ENCODE results near the gene GSTO2.
A peak's percentile ranks its signal among the peaks of the same experiment; 100 is the strongest.

GSTO2 gene

DNA sequence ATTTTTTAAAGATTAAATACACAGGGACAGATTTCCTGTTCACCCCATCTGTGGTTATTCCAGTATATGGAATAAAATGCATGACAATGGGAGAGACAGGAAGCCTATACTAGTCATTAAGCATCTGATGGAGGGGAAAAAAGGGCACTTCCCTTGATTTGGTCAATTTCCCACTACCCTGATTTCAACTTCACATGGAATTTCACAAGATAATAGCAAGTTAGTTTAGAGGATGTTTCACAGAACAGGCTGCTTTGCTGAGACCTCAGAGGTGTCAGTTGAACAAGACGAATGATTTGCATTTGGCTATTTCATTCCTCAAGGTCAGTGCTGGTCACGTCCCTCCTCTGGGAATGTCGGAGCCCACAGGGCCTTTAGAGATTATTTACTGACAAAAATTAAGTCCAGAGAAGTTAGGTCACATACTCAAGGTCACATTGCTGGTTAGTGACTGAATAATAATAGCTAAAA lies 74.0 kb downstream of the GSTO2 start:
- DNase-seq, result no peak

- no peak for DNase-seq
These were observed 75.2 kb downstream of the GSTO2 start for GRCh38 chr10:104344219-104344618.

DNA sequence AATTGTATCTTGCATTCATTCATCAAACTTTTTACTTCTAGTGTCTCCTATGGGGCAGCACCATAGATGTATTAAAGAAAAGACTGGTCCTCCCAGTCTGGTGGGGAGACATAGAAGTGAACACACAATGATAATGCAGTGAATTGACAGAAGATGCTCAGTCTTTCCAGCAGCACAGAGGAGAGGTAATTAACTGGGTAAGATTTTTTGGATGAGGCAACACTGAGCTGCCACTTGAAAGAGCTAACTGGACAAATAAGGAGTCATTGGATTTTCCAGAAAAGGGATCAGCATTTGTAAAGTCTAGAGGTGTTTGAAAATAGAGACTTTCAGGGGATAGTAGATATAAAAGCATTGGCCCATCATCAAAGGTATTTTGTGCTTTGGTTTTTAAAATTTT lies 76.5 kb downstream of the GSTO2 start:
- no peak for DNase-seq

DNA sequence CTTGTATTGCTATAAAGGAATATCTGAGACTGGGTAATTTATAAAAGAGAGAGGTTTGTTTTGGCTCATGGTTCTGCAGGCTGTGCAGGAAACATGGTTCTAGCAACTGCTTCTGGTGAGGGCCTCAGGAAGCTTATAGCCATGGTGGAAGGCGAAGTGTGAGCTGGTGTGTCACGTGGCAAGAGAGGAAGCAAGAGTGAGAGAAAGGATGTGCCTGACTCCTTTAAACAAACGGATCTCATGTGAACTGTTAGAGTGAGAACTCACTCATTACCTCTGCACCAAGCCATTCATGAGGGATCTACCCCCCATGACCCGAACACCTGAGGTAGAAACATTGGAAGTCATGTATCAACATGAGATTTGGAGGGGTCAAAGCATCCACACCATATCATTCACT lies 77.0 kb downstream of the GSTO2 start:
- peak in 1 of 2 donors; percentile 39 for DNase-seq

- no peak for DNase-seq
These were observed 78.5 kb downstream of the GSTO2 start for GRCh38 chr10:104347295-104348045.

DNA sequence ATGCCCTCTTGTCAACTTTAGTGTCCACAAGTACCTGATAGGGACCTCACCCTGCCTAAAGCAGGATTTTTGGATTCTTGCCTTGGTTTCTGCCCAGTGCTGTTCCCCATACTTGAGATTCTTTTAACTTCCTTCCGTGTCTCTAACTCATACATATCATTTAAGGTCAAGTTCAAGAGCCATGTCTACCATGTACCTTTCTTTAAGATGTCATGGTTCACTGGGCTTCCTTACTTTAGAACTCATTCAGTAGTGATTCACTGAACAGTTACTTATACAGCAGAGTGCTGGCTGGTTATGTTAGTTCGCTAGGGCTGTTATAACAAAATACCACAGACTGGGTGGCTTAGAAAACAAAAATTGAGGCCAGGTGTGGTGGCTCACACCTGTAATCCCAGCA lies 79.6 kb downstream of the GSTO2 start:
- no peak for DNase-seq

GRCh38 chr10:104349623-104350126 lies 80.7 kb downstream of the GSTO2 start:
- DNase-seq, result peak; percentile 19 to 48

DNA sequence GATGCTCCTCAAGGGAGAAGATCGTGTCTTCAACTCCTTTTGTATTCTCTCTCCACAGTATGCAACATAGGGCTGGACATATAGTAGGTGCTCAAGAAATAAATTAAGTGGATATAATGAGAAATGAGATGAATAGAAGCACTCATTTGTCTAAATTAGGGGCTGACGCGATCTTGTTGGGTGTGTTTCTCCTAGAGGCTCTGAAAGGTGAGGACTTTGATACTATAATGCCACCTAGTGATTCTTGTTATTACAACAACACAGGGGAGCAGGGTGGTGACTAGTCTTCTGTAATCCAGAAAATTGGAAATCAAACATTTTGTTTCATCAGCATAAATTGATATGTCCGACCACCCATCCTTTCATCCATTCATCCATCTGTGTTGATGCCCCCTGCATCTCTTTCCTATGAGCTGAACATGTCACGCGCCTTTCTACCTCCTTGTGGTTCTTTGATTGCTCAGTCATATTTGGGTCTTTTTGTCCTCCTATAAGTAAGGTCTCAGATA lies 81.2 kb downstream of the GSTO2 start:
- peak in 1 of 2 donors; percentile 68 for DNase-seq

DNA sequence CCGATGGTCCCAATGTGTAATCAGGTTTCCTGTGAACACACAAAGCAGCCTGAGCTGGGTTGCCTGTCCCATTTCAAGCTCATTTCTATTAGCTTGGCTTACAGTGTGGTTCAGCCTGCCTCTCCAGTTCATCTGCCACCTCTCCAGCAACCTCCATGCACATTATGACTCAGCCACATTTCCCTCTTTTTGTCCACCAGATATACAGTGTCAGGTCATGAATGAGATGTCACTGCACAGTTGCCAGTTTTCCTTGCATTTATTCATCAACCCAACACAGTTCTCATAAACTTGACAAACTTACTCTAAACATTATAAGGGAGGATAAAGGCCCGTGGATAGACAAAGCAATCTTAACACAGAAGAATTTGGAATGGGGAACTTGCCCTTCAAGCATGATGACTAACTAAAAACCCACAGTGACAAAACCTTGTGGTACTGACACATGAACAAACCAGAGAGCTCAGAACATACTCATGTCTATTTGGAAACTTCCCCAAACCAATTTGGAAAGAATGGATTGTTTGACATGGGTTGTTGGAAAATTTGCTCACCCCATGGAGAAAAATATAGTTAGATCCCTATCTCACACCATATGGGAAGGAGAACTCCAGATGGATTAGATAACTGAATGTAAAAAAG lies 82.2 kb downstream of the GSTO2 start:
- peak; percentile 17 to 94 for DNase-seq

- peak in 1 of 2 donors; percentile 15 for DNase-seq
These were observed 82.9 kb downstream of the GSTO2 start for GRCh38 chr10:104351919-104352318.

GRCh38 chr10:104353325-104354048 lies 84.5 kb downstream of the GSTO2 start, which contains the start of gene CFAP58:
TSS of gene CFAP58 (plus strand) at chr10:104353833. CDS start at chr10:104353898, 65 bp downstream.
- DNase-seq, result peak; percentile 56 to 64
